ELF-1 (cell line): ENCODE data around the gene KIF13A.
A peak's percentile ranks its signal among the peaks of the same experiment; 100 is the strongest.
"Not testable (repeated sequence)": the region's sequence is repeated elsewhere in the genome, so short reads cannot be mapped to it uniquely, and the experiment has no call there.

Source experiments
- DNase-seq: peaks from one replicate; pipeline ENCODE4 v3.0.0-alpha.2; 2016; ENCODE audit warnings: low read depth, low spot score

The KIF13A gene

DNA sequence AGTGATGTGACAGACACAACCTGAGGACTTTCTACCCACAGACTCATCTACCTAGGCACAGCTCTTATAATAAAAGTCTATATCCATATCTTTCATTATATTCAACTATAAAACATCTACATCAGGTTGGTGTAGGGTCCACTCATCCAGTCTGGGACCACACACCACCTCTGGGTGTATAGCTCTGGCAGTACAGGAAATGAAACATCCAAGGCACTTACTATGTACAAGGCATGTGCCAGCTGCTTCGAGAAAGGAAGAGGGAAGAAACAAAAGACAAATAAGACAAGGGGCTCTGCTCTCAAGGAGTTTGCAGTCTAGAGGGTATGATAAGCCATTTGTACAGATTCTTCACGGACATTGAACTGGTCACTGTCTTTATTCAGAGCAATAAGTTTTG, 18.6 kb downstream of the KIF13A start:
- no peak for DNase-seq

DNA sequence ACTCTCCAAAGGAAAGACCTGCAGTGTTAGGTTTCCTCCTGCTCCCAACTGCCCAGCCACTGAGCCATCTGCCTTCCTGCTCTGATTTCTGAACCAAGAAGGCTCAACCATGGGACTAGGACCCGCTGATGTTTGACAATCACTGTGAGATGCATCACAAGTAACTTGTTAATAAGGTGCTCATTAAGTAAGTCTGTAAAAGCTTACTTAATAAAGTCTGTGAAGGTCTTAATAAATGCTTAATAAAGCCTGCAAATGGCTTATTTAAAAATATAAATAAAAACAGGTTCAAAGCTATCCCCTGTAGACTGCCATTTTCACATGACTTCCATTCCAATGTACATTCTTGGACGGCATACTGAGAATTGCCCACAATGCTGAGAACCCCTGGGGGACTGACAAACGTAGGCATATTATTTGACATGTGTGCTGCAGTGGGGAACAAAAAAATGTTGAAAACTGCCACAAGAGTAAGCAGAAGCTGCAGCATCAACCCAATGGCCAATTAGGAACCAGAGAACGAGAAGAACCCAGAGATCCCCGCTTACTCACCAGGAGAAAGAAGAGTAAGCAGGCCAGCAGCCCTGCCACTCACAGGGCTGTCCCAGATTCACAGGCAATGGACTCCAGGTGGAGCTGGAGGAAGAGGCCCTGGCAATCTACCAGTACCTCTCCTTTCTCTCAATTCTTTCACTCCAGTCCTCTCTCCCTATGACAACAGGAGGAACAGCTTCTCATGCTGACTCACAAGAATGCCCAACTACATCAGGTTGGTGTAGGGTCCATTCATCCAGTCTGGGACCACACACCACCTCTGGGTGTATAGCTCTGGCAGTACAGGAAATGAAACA, 19.5 kb downstream of the KIF13A start:
- no peak for DNase-seq

DNA sequence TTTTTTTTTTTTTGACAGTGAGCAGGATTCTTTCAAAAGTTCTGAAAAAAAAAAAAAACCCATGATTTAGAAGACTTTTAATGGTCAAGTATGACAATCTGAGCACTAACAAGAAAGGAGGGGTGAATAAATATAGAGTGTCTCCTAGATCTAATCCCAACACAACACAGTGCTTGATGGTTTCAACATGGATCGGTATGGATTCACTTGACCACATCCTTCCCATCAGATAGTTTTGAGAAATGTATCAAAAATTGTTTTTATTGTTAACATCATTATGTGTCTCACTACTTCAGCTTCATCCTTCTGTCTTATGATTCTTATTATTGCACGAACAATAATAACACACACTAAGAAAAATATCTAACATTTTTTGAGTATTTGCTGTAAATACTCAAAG, 21.0 kb downstream of the KIF13A start:
- no peak for DNase-seq

DNA sequence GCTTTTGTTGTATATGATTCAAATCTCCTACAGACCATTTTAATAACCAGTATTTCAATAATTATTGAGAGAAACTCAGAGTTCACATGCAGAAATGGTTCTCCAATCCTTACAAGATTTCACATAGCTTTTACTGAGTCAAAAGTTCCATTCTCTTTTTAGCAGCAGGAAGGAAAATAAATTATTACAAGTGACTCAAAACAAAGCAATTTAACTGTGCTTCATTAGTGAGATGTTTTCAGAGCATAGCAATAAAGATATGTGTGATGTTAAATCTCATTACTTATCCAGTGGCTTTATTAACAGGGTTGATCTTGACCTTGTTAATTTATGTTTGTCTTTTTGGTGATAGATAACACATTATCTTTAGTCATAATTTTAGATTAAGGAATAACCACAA, 22.0 kb downstream of the KIF13A start:
- DNase-seq = no peak

DNA sequence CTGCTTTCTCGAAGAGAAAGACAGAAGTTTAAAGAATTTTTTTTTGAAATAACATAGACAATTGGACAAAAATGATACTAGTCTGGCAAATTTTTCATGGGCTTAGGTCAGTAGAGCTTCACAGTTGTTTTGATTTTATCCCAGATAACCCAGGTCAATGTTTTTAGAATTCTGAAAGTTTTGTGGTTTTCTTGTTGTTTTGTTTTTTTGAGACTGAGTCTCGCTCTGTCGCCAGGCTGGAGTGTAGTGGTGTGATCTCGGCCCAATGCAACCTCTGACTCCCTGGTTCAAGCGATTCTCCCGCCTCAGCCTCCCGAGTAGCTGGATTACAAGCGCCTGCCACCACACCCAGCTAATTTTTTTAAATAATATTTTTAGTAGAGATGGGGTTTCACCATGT, 22.8 kb downstream of the KIF13A start:
- no peak for DNase-seq

DNA sequence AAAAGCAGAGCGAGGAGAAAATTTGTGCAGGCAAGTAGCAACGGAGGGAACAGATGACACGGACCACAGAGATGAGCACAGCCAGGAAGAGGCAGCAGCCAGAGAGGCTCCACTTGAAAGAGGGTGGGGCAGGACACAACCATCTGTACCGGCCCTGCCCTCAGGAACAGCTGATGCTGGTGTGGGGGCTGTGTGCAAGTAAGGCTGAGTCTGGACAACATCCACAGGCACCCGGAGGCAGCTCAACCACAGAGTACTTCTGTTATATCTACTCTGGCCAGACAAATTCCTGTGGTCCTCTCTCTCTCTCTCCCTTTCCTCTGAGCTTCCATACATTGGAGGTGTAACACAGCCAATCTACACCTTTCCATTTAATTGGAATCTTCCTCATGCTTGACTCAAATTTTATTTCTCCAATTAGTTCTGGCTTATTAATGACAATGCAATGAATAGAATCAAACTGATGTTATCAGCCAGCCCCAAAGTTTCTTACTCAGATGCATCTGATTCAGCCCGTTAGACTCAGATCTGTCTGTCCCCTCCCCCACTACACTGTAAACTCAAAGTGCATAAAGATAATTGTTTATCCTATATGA, 24.9 kb downstream of the KIF13A start:
- peak; percentile 81 for DNase-seq

DNA sequence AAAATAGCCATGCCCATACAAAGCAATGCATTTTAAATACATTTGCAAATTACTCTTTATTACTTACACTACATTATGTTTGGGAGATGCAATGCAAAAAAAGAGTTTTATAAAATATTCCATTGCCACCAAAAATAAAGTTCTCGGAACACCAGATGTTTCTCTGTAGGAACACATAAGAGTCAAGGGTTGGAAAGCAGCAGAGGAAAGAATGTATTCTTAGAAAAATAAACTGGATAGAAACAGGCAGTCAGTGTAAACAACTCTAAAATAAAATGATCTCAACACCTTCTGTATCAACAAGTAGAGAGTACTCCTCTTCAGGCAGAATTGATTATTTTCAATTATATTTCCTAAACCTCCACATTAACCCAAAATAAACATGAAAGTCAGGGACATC, 28.1 kb downstream of the KIF13A start:
- no peak for DNase-seq

DNA sequence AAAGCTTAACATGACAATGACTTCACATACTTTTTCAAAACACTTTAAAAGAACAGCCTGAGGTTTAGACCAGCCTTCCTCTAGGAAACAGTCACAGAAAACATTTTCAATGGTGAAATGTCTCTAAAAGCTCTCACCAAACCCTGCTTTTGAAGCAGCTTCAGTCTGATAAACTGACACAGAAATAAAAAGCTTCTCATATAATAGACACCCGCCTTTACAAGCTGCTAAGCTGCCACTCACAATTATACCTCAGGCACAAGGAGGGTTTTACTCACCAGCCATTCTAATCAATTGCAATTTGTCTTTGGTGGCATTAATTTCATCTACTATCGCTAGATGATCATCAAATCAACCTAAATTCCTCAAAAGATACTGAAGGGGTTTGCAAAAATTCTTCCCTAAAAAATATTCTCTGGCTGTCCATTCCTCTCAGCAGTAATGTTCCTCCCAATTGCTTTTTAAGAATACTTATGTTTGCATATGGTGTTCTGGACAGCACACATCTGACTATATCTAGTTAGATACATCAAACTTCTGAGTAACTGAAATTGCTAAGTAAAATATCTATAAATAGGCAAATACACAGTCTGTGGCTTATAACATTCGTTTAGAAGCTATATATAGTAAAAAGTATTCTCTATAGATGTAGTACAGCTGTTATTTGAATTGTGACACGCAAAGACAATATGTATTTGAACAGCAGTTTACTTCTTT, 29.4 kb downstream of the KIF13A start:
- no peak for DNase-seq

DNA sequence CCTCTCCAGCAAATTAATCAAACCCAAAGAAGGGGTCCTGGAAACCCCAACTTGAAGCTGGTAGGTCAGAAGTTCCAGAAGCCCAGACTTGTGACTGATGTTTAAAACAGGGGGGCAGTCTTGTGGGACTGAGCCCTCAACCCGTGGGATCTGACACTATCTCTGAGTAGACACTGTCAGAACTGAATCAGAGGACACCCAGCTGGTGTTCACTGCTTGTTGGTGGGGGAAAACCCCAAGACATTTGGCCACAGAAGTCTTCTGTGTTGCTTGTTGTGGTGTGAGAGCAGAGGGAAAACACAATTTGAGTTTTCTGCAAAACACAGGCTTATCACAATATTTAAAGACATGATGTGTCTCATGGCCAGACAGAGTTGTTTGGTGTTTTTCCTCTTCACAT, 29.9 kb downstream of the KIF13A start:
- DNase-seq = no peak

DNA sequence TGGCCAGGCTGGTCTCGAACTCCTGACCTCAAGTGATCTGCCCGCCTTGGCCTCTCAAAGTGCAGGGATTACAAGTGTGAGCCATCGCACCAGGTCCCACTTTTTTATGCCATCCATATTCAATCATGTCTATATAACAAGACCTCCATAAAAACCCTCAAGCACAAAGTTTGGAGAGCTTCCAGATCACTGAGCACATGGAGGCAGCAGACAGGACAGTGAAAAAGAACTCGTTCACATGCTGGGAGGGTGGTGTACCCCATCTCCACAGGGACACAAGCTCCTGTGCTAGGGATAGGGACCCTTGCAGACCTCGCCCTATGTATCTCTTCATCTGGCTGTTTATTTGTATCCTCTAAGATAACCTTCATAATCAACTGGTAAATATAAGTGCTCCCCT, 30.3 kb downstream of the KIF13A start:
- no peak for DNase-seq

DNA sequence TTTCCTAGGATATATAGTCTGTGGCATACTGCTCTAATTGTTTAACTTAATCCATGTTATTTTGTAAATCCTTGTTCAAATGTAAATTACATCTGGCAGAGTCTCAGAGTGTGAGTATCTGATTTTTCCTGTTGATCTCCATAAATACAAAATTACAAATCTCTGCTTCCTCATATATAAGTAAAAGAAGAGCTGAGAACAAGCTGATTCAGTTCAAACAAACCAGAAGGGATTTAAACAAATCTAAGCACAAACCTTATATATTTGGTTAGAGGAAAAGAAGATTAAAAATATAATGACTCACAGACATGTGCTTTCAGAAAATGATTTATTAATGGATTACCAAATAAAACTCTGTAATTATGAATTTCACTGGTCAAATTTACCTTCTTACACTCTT, 37.3 kb downstream of the KIF13A start:
- no peak for DNase-seq

DNA sequence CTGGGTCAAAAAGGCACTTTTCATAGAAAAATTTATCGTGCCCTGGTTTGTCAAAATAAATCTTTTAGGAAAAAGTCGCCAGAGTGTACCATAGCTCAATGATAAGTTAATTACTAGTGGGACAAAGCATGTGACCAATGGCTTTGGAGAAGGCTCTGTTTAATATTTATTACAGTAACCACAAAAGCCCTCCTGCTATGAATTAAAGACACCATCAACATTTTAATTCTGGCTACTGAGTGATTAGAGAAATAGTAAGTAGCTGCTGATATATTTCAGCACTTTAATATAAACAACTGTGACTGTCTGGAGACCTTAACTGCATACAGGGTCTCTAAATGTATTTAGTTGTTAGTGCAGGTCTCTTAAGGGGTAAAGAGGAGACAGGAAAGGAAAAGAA, 38.3 kb downstream of the KIF13A start:
- no peak for DNase-seq

DNA sequence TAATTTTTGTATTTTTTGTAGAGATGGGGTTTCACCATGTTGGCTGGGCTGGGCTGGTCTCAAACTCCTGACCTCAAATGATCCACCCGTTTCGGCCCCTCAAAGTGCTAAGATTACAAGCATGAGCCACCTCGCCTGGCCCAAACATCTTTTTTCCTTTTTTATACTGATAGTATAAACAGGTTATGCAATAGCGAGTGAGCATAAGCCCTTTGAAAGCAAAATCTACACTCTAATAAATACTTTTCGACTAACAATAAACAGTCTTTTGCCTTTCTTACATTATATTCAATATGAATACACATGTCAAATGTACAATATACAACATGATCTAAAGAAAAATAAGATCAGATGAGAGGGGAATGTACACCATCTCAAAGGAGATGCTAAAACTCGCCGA, 38.7 kb downstream of the KIF13A start:
- no peak for DNase-seq

DNA sequence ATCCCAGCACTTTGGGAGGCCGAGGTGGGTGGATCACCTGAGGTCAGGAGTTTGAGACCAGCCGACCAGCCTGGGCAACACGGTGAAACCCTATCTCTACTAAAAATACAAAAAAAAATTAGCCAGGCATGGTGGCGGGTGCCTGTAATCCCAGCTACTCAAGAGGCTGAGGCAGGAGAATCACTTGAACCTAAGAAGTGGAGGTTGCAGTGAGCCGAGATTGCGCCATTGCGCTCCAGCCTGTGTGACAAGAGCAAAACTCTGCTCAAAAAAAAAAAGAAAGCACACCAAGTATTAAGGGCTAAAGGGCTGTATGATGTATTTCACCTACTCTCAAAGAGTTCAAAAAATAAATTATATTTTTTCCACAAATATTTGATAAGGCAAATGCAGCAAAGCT, 39.9 kb downstream of the KIF13A start:
- not testable (repeated sequence) for DNase-seq

DNA sequence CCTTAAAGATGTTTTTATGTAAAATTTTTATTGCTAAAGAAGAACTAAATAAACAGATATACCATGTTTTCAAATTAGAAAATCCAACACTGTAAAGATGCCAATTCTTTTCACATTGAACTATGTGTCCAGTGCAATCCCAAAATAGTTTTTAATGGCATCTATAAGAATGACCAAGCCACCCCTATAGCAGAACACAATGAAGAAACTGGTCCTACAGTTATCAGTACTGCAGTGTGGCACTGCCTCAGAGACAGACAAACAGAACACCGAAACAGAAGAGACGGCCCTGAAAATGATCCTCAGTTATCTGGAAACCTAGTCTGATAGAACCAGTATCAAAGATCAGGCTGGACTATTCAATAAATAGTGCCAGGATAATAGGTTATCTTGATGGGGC, 41.9 kb downstream of the KIF13A start:
- DNase-seq = no peak

DNA sequence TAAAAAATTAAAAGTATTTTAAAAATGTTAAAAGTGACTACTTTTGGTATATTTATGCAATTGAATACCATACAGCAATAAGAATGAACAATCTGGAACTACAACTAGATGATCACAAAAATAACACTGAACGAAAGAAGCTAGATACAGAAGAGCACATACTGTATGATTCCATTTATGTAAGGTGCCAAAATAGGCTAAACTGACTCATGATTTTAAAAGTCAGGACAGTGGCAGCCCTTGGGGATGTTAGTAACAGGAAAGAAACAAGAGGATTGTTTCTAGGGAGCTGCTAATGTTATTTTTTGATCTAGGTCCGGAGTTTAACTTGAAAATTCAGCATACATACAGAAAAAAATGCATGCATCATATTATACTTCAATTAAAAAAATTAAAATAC, 42.3 kb downstream of the KIF13A start:
- DNase-seq = no peak

DNA sequence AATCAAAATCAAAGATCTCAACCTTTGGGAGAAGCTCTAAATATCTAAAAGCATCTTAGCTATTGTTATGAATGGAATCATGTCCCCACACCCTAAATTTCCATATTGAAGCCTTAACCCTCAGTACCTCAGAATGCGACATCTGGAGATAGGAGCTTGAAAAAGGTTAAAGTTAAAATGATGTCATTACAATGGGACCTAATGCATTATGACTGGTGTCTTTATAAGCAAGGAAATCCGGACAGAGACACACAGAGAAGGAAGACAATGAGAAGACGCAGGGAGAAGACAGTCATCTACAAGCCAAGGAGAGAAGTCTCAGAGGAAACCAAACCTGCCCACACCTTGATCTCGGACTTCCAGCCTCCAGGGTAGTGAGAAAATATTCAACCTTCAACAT, 46.1 kb downstream of the KIF13A start:
- no peak for DNase-seq

DNA sequence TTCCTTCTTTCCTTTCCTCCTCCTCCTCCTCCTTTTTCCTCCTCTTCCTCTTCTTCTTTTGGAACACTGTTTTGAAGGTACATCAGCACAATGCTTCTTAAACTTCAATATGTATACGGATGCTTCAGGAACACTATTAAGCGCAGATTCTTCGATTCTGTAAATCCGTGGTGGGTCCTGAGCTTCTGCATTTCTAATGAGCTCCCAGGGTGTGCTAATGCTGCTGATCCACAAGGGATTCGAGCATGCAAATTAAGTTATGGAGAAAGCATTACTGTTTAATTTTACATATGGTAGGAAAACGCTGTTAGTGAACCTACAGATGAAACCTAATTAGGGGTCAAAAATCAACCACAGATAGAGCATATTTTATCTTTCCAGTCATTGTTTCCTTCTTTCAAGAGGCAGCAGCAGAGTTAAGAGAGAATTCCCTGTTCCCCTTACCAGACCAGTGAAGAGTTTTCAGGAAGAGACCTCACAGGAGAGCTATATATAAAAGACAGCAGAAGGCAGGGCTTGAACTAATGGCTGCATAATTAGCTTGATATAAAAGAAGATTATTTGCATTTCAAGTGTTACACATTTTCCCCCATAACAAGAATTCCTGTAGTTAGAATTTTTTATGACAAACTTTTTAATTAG, 47.2 kb downstream of the KIF13A start:
- DNase-seq = no peak

DNA sequence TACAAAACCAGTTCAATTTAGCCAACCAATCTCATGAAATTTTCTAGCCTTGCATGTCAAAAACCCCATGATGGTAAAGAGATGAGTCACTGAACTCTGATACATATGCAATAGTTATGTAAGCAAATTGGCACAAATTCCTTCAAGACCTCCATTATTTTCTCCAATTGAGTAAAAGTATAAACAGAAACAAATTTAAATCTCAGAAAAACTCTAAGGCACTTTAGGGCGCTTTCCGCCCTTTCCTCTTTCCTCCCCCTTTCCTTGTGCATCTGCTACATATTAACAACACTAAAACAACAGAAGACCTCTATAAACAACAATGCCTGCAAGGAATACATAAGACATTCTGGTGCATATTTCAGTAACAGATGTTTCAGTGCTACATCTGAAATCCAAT, 48.5 kb downstream of the KIF13A start:
- DNase-seq = no peak

DNA sequence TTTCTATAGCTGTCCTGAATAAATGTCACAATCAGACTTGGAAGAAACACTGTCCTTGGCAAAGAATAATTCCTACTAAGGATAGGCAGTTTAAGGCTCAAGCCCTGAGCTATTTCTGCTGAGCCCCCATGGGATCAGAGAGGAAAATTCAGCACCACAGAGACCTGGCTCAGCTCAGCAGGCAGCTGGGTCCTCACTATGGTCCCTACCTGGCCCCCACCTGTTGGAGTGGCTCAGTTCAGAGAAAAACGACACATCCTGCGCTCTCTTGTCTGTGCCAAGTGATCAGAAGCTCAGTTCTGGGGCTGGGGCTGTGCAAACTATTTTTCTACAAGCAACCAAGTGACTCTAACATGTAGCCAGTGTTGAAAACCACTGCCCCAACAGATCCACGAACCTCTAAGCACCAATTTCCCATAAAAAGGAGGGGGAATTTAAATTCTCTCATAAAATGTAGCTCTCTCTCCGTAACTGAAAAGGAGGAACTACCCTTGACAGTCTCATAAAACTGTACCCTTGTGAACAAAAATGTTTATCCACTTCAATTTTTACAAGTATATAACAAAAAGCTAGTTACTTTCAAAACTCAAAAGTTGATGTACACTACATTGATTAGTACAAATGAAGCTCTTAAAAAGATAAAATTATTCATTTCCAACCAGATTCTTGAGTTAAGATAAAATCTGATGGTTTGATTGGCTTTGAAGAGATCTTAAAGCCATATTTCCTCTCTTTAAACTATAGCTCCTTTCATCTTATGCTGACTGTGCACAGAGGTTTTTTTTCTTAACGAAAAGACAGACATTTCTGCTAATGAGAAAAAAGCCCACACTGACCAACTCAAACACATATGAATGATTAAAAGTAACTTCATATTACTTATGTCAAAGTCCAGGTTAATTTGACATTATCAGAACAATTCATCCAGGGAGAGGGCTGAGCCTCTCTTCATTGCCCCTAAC, 52.0 kb downstream of the KIF13A start:
- no peak for DNase-seq

DNA sequence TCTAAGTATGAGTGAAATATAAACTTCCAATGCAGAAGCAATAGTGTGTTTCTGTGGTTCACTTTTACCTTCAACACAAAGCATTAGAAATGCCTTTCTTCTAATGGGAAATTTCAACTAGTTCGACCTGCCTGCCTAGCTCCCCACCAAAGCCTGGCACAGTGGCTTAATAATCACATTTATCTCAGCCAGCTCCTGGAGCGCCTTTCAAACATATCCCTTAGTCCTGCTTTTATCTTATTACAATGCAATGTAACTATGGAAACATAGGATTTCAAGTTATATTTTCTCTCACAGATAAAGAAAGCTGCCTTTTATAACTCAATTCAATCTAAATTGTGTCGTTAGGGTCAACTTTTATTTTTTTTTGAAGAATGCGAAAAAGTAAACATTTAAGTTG, 53.7 kb downstream of the KIF13A start:
- no peak for DNase-seq
